ENCODE measurements around the gene PLPP2. TPM values are rescaled to one million over a fixed set of nuclear protein-coding genes. Genes with fewer than 3 reads are reported as not detected.
"Not testable (repeated sequence)": the region's sequence is repeated elsewhere in the genome, so short reads cannot be mapped to it uniquely, and the experiment has no call there.

Gene PLPP2
- total and polyA plus RNA-seq, 2 of the 4 experiments (the other 2 are of a cell fraction): 2.3 to 4.2 TPM

- no peaks in the 10 kb centered on the region for H3K9me3 ChIP-seq (ENCODE audit: control insufficient read depth, insufficient read depth, low read length)
- no peak overlapping the region for H3K27ac ChIP-seq (ENCODE audit: insufficient read depth, low read length)
- H4K8ac ChIP-seq (ENCODE audit: low read depth in 2 of 2, low read length in 2 of 2): no peak overlapping the region
- TF ChIP-seq RAD21 (IDR thresholded peaks at IDR 0.05; ENCODE audit: low read length) (no peak), USF2 (IDR thresholded peaks at IDR 0.05; ENCODE audit: low read depth, low read length) (no peak), SMC3 (IDR thresholded peaks at IDR 0.05; ENCODE audit: low read depth, low read length) (no peak), RCOR1 (IDR thresholded peaks at IDR 0.05; ENCODE audit: insufficient replicate concordance, low read length) (no peak)
- H3K23ac ChIP-seq (ENCODE audit: low read depth, low read length): no peak overlapping the region
- no peak overlapping the region for H3K4me3 ChIP-seq (ENCODE audit: insufficient read depth, low read depth, low read length)
- ChIA-PET CTCF (no interaction called here), POLR2A (ENCODE audit: unreplicated experiment) (no interaction called here)
- H3K36me3 ChIP-seq (ENCODE audit: control insufficient read depth, insufficient read depth, low read length): no peaks in the 10 kb centered on the region
- H3K4me1 ChIP-seq (ENCODE audit: control insufficient read depth, insufficient read depth, low read length): no peaks in the 10 kb centered on the region
- H4K91ac ChIP-seq (ENCODE audit: insufficient read depth, low read depth, low read length): no peak overlapping the region
- in situ Hi-C loops (cut with MboI; ENCODE audit: low sequenced_read_pairs) (no loop called here), dilution Hi-C loops (cut with HindIII; ENCODE audit: low sequenced_read_pairs, unreplicated experiment) (no loop called here), intact Hi-C loops (cut with micrococcal nuclease) (no loop called here)
- no TSS peak for BruUV-seq (replicated peaks)
- H2BK20ac ChIP-seq (ENCODE audit: low read depth, low read length): no peak overlapping the region
- no peak overlapping the region for H3K4ac ChIP-seq (ENCODE audit: low read depth, low read length)
- H3K56ac ChIP-seq (ENCODE audit: extremely low read depth, insufficient read depth, low read length): no peak overlapping the region
- H3K27me3 ChIP-seq (ENCODE audit: control insufficient read depth, insufficient read depth, low read length): peaks cover 15% of the 10 kb centered on the region
- no peaks in the 10 kb centered on the region for H4K20me1 ChIP-seq (ENCODE audit: insufficient read depth, low read length)
- no CpG with 5 or more reads among the region's 1 CpG for WGBS, 2 experiments (ENCODE audit: extremely low coverage in 2 of 2, insufficient read length in 1 of 2)
- H3K18ac ChIP-seq (ENCODE audit: low read depth, low read length): no peak overlapping the region
- H4K5ac ChIP-seq (ENCODE audit: low read depth, low read length): no peak overlapping the region
- H3K4me2 ChIP-seq (ENCODE audit: low read depth, low read length): no peak overlapping the region
- no peak for ATAC-seq (ENCODE audit: low read depth)
- no peak overlapping the region for H3K9ac ChIP-seq (ENCODE audit: low read depth, low read length)
- no peak overlapping the region for H2AFZ ChIP-seq (replicated peaks; ENCODE audit: low read length, poor library complexity)
- no peak overlapping the region for H3K14ac ChIP-seq (replicated peaks; ENCODE audit: low read depth, low read length)
- DNase-seq: no peak
- H2BK5ac ChIP-seq (ENCODE audit: low read depth, low read length, poor library complexity, severe bottlenecking): no peak overlapping the region
- no peak overlapping the region for H2BK120ac ChIP-seq (ENCODE audit: low read depth, low read length)
- no peak overlapping the region for H2AK9ac ChIP-seq (replicated peaks; ENCODE audit: low read depth, low read length, poor library complexity)
- H2AK5ac ChIP-seq (ENCODE audit: low read depth, low read length): no peak overlapping the region
- no peaks in the 10 kb centered on the region for H3K9me1 ChIP-seq (ENCODE audit: insufficient read depth, low read length)
- no peaks in the 10 kb centered on the region for H3K79me1 ChIP-seq (ENCODE audit: low read depth in 1 of 2, low read length in 2 of 2)
- H2BK15ac ChIP-seq (ENCODE audit: low read depth, low read length): no peak overlapping the region
These were observed 29.1 kb downstream of the PLPP2 start for GRCh38 chr19:262125-262524.

- H3K4me2 ChIP-seq (ENCODE audit: low read depth, low read length); H3K9me1 ChIP-seq (ENCODE audit: insufficient read depth, low read length); ATAC-seq (ENCODE audit: low read depth); H4K8ac ChIP-seq (ENCODE audit: low read depth in 2 of 2, low read length in 2 of 2); H4K91ac ChIP-seq (ENCODE audit: insufficient read depth, low read depth, low read length); H2AK9ac ChIP-seq (replicated peaks; ENCODE audit: low read depth, low read length, poor library complexity); H2BK20ac ChIP-seq (ENCODE audit: low read depth, low read length); H3K27me3 ChIP-seq (ENCODE audit: control insufficient read depth, insufficient read depth, low read length); H4K20me1 ChIP-seq (ENCODE audit: insufficient read depth, low read length); H2BK5ac ChIP-seq (ENCODE audit: low read depth, low read length, poor library complexity, severe bottlenecking); H4K5ac ChIP-seq (ENCODE audit: low read depth, low read length); H3K14ac ChIP-seq (replicated peaks; ENCODE audit: low read depth, low read length); H3K9ac ChIP-seq (ENCODE audit: low read depth, low read length); H3K27ac ChIP-seq (ENCODE audit: insufficient read depth, low read length); H3K36me3 ChIP-seq (ENCODE audit: control insufficient read depth, insufficient read depth, low read length); H3K4me3 ChIP-seq (ENCODE audit: insufficient read depth, low read depth, low read length); H3K9me3 ChIP-seq (ENCODE audit: control insufficient read depth, insufficient read depth, low read length); H3K4me1 ChIP-seq (ENCODE audit: control insufficient read depth, insufficient read depth, low read length); H3K23ac ChIP-seq (ENCODE audit: low read depth, low read length); H3K79me1 ChIP-seq (ENCODE audit: low read depth in 1 of 2, low read length in 2 of 2); in situ Hi-C loops (cut with MboI; ENCODE audit: low sequenced_read_pairs); H2AFZ ChIP-seq (replicated peaks; ENCODE audit: low read length, poor library complexity); H2BK120ac ChIP-seq (ENCODE audit: low read depth, low read length); BruUV-seq (replicated peaks); POLR2A ChIA-PET (ENCODE audit: unreplicated experiment); H3K4ac ChIP-seq (ENCODE audit: low read depth, low read length); CTCF ChIA-PET; H2AK5ac ChIP-seq (ENCODE audit: low read depth, low read length); H2BK15ac ChIP-seq (ENCODE audit: low read depth, low read length); dilution Hi-C loops (cut with HindIII; ENCODE audit: low sequenced_read_pairs, unreplicated experiment); DNase-seq; H3K18ac ChIP-seq (ENCODE audit: low read depth, low read length); intact Hi-C loops (cut with micrococcal nuclease); H3K56ac ChIP-seq (ENCODE audit: extremely low read depth, insufficient read depth, low read length): not testable (repeated sequence)
- no CpG with 5 or more reads among the region's 3 CpGs for WGBS, 2 experiments (ENCODE audit: extremely low coverage in 2 of 2, insufficient read length in 1 of 2)
These were observed 34.4 kb downstream of the PLPP2 start for GRCh38 chr19:256804-257203.

All from IMR-90 (cell line).